OCI-LY7 (cell line): ENCODE measurements around the gene PRR33. TPM values are rescaled to one million over a fixed set of nuclear protein-coding genes. Genes with fewer than 3 reads are reported as not detected.

ENCODE experiments used
- BruUV-seq: library from RNA; stranded (reverse); fragments of 400-500 nt; replicated peaks from 2 replicates; lab custom pipeline; 2021; lab: Mats Ljungman, UMichigan
- CTCF ChIA-PET: fragments of 300-600 bp; sonication (Branson Sonifier 250); formaldehyde crosslinking; loops from one replicate; lab custom pipeline; 2022; ENCODE audit warnings: antibody characterized with exemption; ENCODE audit not compliant: unreplicated experiment; lab: Charles Lee
- POLR2A ChIA-PET: fragments of 300-600 bp; sonication (Branson Sonifier 250); formaldehyde crosslinking; loops from one replicate; lab custom pipeline; 2022; ENCODE audit warnings: antibody characterized with exemption; lab: Charles Lee
- DNase-seq: peaks from one replicate; pipeline ENCODE4 v3.0.0-alpha.2; 2015; ENCODE audit warnings: low spot score
- H2AFZ ChIP-seq: fragments of 200-600 bp; sonication (generic), shearing (Covaris generic); 2 replicates; pipeline ENCODE4 v1.6.1; 2014; ENCODE audit warnings: mild to moderate bottlenecking, antibody characterized with exemption, low read length, moderate library complexity
- H3K27ac ChIP-seq: fragments of 200-600 bp; sonication (generic); 2 replicates; pipeline ENCODE4 v1.5.1; 2014; ENCODE audit warnings: mixed run types, low read depth, mild to moderate bottlenecking, moderate library complexity, low read length, inconsistent platforms; ENCODE audit not compliant: poor library complexity, severe bottlenecking
- H3K36me3 ChIP-seq: fragments of 200-600 bp; sonication (generic); 2 replicates; pipeline ENCODE4 v1.6.1; 2014; ENCODE audit warnings: mild to moderate bottlenecking, antibody characterized with exemption, low read length, moderate library complexity, mixed read lengths; ENCODE audit not compliant: insufficient read depth
- H3K4me1 ChIP-seq: fragments of 200-600 bp; sonication (generic); 2 replicates; pipeline ENCODE4 v1.5.1; 2014; ENCODE audit warnings: mild to moderate bottlenecking, low read length; ENCODE audit not compliant: insufficient read depth, poor library complexity, severe bottlenecking
- H3K4me2 ChIP-seq: fragments of 200-600 bp; sonication (generic); 2 replicates; pipeline ENCODE4 v1.6.1; 2014; ENCODE audit warnings: mild to moderate bottlenecking, low read length
- H3K4me3 ChIP-seq: fragments of 200-600 bp; sonication (generic); 2 replicates; pipeline ENCODE4 v1.5.1; 2014; ENCODE audit warnings: mild to moderate bottlenecking, low read depth, low read length; ENCODE audit not compliant: poor library complexity, severe bottlenecking
- H3K79me2 ChIP-seq: fragments of 200-600 bp; sonication (generic); 2 replicates; pipeline ENCODE4 v1.6.1; 2016; ENCODE audit warnings: low read depth, mild to moderate bottlenecking, low read length, moderate library complexity, mixed read lengths; ENCODE audit not compliant: insufficient read depth
- H3K9me2 ChIP-seq: fragments of 200-600 bp; sonication (generic); 2 replicates; pipeline ENCODE4 v1.6.1; 2016; ENCODE audit warnings: mild to moderate bottlenecking, low read length, mixed read lengths; ENCODE audit not compliant: insufficient read depth
- H3K9me3 ChIP-seq: fragments of 200-600 bp; sonication (generic); 2 replicates; pipeline ENCODE4 v1.6.1; 2014; ENCODE audit warnings: mild to moderate bottlenecking, mixed run types, low read length, mixed read lengths
- H4K20me1 ChIP-seq: fragments of 200-600 bp; sonication (generic); 2 replicates; pipeline ENCODE4 v1.6.1; 2014; ENCODE audit warnings: mild to moderate bottlenecking, antibody characterized with exemption, low read length, moderate library complexity, mixed read lengths; ENCODE audit not compliant: insufficient read depth
- CTCF ChIP-seq: fragments of 200-600 bp; sonication (generic); conservative IDR thresholded peaks from 2 replicates; pipeline ENCODE4 v1.5.1; 2014; ENCODE audit warnings: mild to moderate bottlenecking, antibody characterized with exemption, low read length, moderate library complexity, mixed read lengths
- EZH2phosphoT487 ChIP-seq: fragments of 200-600 bp; sonication (generic); IDR thresholded peaks from 2 replicates; pipeline ENCODE4 v1.6.1; 2018; ENCODE audit warnings: low read depth, borderline replicate concordance, mild to moderate bottlenecking, mixed run types, antibody characterized with exemption, low read length, moderate library complexity, mixed read lengths
- intact Hi-C: fragments of 100-400 bp; cut with micrococcal nuclease; formaldehyde crosslinking; loops from one replicate; pipeline ENCODE4 v1.10.0; 2022; ENCODE audit not compliant: unreplicated experiment
- total RNA-seq, 2 experiments: library from RNA; depleted of rRNA in 1 of 2; stranded (reverse); fragments of >200 nt in 1 of 2; shearing (Covaris generic) in 1 of 2; gene quantifications; 2 replicates each; pipeline ENCODE4 v1.2.3, GENCODE V29; 2014 to 2022

PRR33 gene
- total RNA-seq, 2 experiments from 2014 or later, result not detected

- H3K4me1 ChIP-seq, result no peaks in the 10 kb centered on the region
- H3K79me2 ChIP-seq, result no peaks in the 10 kb centered on the region
- no peak overlapping the region for H3K27ac ChIP-seq
- intact Hi-C loops, result loop anchor here (10.0 kb wide), 1 partner anchor 46 kb away; the partner anchor contains the start of gene MRPL23
- BruUV-seq, result no TSS peak
- no peaks in the 10 kb centered on the region for H3K9me3 ChIP-seq
- DNase-seq, result no peak
- TF ChIP-seq EZH2phosphoT487, result no peak
- H3K9me2 ChIP-seq, result no peaks in the 10 kb centered on the region
- H4K20me1 ChIP-seq, result no peaks in the 10 kb centered on the region
- H2AFZ ChIP-seq, result no peak overlapping the region
- no peak overlapping the region for H3K4me3 ChIP-seq
- CTCF ChIA-PET, result interaction anchor here (0.8 kb wide), 1 partner anchor 17 kb away, joined by 3 read pairs; no protein-coding TSS in a partner anchor
- POLR2A ChIA-PET, result no interaction called here
- no peaks in the 10 kb centered on the region for H3K36me3 ChIP-seq
- H3K4me2 ChIP-seq, result no peak overlapping the region
Observed at GRCh38 chr11:1899090-1899489, 7.4 kb upstream of the PRR33 start.

- ChIA-PET POLR2A (no interaction called here), CTCF (no interaction called here)
- no peaks in the 10 kb centered on the region for H3K9me3 ChIP-seq
- DNase-seq, result no peak
- BruUV-seq, result no TSS peak
- no peak overlapping the region for H3K4me2 ChIP-seq
- TF ChIP-seq CTCF (no peak), EZH2phosphoT487 (no peak)
- no peak overlapping the region for H3K4me3 ChIP-seq
- intact Hi-C loops, result loop anchor here (10.0 kb wide), 1 partner anchor 48 kb away; the partner anchor contains the start of gene MRPL23
- no peaks in the 10 kb centered on the region for H3K9me2 ChIP-seq
- H3K79me2 ChIP-seq, result no peaks in the 10 kb centered on the region
- H3K36me3 ChIP-seq, result no peaks in the 10 kb centered on the region
- H3K4me1 ChIP-seq, result no peaks in the 10 kb centered on the region
- no peak overlapping the region for H3K27ac ChIP-seq
- H4K20me1 ChIP-seq, result no peaks in the 10 kb centered on the region
- no peak overlapping the region for H2AFZ ChIP-seq
Observed at GRCh38 chr11:1896923-1897322, 5.2 kb upstream of the PRR33 start.

GRCh38 chr11:1896468-1896867 lies 4.8 kb upstream of the PRR33 start:
- Histone ChIP-seq H3K27ac (no peak overlapping the region), H3K4me1 (no peaks in the 10 kb centered on the region), H4K20me1 (no peaks in the 10 kb centered on the region), H3K36me3 (no peaks in the 10 kb centered on the region), H3K9me2 (no peaks in the 10 kb centered on the region), H3K9me3 (no peaks in the 10 kb centered on the region), H2AFZ (no peak overlapping the region), H3K4me3 (no peak overlapping the region), H3K79me2 (no peaks in the 10 kb centered on the region), H3K4me2 (no peak overlapping the region)
- BruUV-seq, result no TSS peak
- ChIA-PET CTCF (no interaction called here), POLR2A (no interaction called here)
- peak; percentile 55; the same call in 1 of the 2 replicates for TF ChIP-seq EZH2phosphoT487
- no peak for TF ChIP-seq CTCF
- intact Hi-C loops, result loop anchor here (10.0 kb wide), 1 partner anchor 48 kb away; the partner anchor contains the start of gene MRPL23
- no peak for DNase-seq
